SU-DHL-6 (cell line): ENCODE data around the gene EHBP1L1.

Source experiments
- EZH2phosphoT487 ChIP-seq: fragments of 200-600 bp; sonication (generic), shearing (Covaris generic); conservative IDR thresholded peaks from 2 replicates; pipeline ENCODE4 v1.6.1; 2018; ENCODE audit warnings: mild to moderate bottlenecking, antibody characterized with exemption, low read length, moderate library complexity, mixed read lengths
- TF ChIP-seq, protein P1 (sequence below): fragments of 200-600 bp; sonication (generic); IDR thresholded peaks from one replicate; pipeline ENCODE4 v1.5.1; 2017; ENCODE audit warnings: antibody characterized with exemption, mild to moderate bottlenecking, low read length, moderate library complexity; ENCODE audit not compliant: insufficient read depth, poor library complexity, severe bottlenecking

- TF ChIP-seq, protein P1, sequence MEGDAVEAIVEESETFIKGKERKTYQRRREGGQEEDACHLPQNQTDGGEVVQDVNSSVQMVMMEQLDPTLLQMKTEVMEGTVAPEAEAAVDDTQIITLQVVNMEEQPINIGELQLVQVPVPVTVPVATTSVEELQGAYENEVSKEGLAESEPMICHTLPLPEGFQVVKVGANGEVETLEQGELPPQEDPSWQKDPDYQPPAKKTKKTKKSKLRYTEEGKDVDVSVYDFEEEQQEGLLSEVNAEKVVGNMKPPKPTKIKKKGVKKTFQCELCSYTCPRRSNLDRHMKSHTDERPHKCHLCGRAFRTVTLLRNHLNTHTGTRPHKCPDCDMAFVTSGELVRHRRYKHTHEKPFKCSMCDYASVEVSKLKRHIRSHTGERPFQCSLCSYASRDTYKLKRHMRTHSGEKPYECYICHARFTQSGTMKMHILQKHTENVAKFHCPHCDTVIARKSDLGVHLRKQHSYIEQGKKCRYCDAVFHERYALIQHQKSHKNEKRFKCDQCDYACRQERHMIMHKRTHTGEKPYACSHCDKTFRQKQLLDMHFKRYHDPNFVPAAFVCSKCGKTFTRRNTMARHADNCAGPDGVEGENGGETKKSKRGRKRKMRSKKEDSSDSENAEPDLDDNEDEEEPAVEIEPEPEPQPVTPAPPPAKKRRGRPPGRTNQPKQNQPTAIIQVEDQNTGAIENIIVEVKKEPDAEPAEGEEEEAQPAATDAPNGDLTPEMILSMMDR, result no peak
- no peak for TF ChIP-seq EZH2phosphoT487
Measured at GRCh38 chr11:65584106-65584505, 8.3 kb downstream of the EHBP1L1 start.
